Measurements from ENCODE around the gene SHQ1.
"Not testable (repeated sequence)": the region's sequence is repeated elsewhere in the genome, so short reads cannot be mapped to it uniquely, and the experiment has no call there.

SHQ1 gene

GRCh38 chr3:72803573-72803972 is 44.7 kb downstream of the SHQ1 start:
- no peak for FAIRE-seq
- no peak for DNase-seq (ENCODE audit: insufficient read length, low spot score)

GRCh38 chr3:72802001-72802400 is 46.2 kb downstream of the SHQ1 start:
- no peak for FAIRE-seq
- no peak for DNase-seq (ENCODE audit: insufficient read length, low spot score)

DNA sequence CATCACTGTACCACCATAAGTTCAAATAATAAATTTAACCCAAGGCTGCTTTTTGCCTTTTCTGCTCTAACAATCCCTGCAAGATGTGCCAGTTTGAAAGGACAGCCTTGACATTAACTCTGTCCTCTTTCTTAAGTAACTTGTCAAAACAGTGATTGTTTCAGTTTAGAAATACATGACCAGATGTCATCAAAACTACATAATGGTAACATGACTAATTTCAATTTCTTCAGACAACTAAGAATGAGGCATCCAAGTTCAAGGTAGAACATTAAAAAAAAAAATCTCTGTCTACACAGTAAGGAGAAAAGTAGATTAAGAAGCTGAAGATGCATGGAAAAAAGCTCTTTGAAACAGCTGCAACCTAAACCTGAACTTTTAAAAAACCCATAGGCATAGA is 47.4 kb downstream of the SHQ1 start:
- FAIRE-seq (peak; percentile 52), DNase-seq (ENCODE audit: insufficient read length, low spot score) (no peak)

DNA sequence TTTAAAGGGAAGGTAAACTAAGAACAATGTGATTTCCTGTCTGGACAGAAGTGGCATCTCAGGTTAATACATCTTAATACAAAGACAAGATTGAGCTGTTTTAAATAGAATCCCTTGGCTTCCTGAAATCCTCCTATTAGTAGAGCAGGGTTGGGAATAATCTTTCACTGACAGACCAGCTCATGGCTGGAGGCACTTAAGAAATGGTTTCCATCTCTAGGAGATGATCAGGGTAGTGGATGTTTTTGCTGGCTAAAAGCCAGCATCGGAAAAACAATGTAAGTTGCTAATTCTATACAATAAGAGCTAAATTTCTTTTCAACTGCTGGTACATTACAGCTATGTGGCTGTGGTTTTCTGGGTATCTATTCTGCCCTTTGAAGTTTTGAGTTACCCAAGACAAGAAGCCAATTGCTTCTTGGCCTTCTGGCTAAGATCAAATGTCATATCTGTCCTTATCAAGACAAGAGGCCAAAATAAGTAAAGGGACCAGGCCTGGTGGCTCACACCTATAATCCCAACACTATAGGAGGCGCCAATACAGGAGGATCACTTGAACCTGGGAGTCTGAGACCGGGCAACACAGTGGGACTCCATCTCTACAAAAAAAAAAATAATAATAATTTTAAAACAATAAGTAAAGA is 49.6 kb downstream of the SHQ1 start:
- FAIRE-seq (no peak), DNase-seq (ENCODE audit: insufficient read length, low spot score) (no peak)

- FAIRE-seq (no peak), DNase-seq (ENCODE audit: insufficient read length, low spot score) (no peak)
These were observed 50.3 kb downstream of the SHQ1 start for GRCh38 chr3:72797773-72798543.

GRCh38 chr3:72794079-72794478 is 54.2 kb downstream of the SHQ1 start:
- no peak for FAIRE-seq

DNA sequence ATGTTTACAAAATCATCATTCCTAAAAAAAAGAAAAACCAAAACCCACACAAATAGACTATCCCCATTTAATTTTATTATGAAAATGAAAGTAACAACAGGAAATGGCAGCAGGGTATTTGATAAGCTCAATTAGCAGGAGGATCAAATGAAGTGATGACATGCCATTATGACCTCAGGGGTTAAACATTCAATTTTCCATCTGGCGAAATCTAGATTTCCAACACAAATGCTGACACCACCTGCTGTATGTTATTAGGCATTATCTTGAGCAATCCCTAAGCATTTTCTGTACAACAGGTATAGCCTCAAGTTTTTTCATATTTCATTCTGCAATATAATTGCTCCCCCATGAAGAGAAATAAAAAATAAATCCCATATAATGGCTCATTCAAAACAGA is 57.1 kb downstream of the SHQ1 start:
- DNase-seq (ENCODE audit: insufficient read length, low spot score) (peak; percentile 3), FAIRE-seq (no peak)

More at GRCh38 chr3:72794079-72794478, 54.2 kb downstream of the SHQ1 start:
- DNase-seq (ENCODE audit: insufficient read length, low spot score): no peak

- no peak for FAIRE-seq
- no peak for DNase-seq (ENCODE audit: insufficient read length, low spot score)
These were observed 58.5 kb downstream of the SHQ1 start for GRCh38 chr3:72789786-72790185.

DNA sequence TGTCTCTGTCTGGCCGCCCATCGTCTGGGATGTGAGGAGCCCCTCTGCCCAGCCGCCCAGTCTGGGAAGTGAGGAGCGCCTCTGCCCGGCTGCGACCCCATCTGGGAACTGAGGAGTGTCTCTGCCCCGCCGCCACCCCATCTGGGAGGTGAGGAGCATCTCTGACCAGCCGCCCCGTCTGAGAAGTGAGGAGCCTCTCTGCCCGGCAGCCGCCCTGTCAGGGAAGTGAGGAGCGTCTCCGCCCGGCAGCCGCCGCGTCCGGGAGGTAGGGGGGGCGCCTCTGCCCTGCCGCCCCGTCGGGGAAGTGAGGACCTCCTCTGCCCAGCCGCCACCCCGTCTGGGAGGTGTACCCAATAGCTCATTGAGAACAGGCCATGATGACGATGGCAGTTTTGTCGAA is 60.0 kb downstream of the SHQ1 start:
- FAIRE-seq; DNase-seq (ENCODE audit: insufficient read length, low spot score): not testable (repeated sequence)

- FAIRE-seq: no peak
- no peak for DNase-seq (ENCODE audit: insufficient read length, low spot score)
These were observed 61.6 kb downstream of the SHQ1 start for GRCh38 chr3:72786668-72787067.

DNA sequence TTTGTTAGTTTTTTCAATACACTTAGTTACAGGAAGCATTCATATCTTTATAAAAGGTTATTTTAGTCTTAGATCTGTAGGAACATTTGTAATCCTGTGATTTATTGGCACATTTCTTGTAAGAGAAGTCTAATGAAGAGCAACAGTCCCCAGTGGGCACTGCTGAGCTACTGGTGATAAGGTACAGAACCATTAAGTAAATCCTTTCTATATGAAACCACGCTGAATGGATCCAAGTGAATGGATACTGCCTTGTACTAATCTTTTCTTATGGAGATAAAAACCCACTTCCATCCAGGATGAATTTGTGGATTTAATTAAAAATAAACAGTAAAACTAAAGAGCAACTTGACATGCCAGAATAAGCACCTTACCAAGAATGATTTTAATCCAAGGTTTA is 64.0 kb downstream of the SHQ1 start:
- FAIRE-seq (no peak), DNase-seq (ENCODE audit: insufficient read length, low spot score) (no peak)

DNA sequence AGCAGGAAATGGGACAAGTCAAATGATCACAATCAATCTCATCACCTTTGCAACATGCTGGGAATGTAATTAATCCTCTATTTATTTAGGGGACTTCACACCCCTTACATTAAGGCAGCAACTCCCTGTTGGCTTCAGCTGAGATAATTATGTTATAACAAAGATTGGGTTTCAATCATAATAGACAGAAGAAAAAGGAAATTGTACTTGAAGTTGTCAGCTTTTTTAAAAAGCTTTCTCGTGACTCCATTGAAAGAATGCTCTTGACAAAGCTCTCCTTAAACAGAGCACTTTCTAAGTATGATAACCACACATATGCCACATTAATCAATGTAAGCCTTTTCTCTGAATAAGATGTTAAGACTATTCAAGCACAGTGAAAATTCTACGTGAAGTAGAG is 65.7 kb downstream of the SHQ1 start:
- DNase-seq (ENCODE audit: insufficient read length, low spot score) (no peak), FAIRE-seq (no peak)

- no peak for DNase-seq (ENCODE audit: insufficient read length, low spot score)
- FAIRE-seq: no peak
These were observed 78.3 kb downstream of the SHQ1 start for GRCh38 chr3:72769758-72770540.

- FAIRE-seq: no peak
- no peak for DNase-seq (ENCODE audit: insufficient read length, low spot score)
These were observed 79.3 kb downstream of the SHQ1 start for GRCh38 chr3:72768936-72769335.

DNA sequence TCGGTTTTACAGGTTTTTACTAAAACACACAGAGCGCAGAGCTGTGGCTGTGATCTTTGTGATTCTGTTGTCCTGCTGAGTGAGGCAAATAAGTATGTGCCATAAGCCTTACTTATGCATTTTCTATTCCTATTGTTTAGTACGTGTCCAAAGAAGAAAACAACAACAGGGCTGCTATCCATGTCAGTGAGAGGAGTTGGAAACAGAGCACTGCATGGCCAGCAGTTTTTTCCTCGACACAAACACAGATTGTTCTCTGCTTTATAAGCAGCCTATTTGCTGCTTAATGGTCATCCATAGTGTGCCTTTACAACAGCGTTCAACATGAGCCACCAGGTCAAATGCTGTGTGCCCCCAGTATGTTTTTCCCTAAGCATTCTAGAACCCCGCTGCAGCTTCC is 79.8 kb downstream of the SHQ1 start:
- FAIRE-seq: no peak
- no peak for DNase-seq (ENCODE audit: insufficient read length, low spot score)

GRCh38 chr3:72768006-72768441 is 80.2 kb downstream of the SHQ1 start:
- FAIRE-seq (no peak), DNase-seq (ENCODE audit: insufficient read length, low spot score) (no peak)

DNA sequence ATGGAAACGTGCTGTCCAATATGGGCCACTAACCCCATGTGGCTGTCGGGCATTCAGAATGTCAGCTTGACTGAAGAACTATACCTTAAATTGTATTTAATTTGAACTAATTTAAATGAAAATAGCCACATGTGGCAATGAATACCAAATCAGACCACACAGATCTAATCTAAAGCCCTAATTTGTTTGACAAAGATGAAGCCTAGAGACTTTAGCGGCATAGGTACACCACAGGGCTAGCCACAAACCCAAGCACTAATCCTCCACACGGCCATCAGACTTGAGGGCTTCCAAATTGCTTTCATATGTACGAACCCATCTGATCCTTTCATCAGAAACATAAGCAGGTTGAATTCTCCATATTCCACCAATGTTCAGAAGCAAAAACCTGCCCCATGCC is 81.4 kb downstream of the SHQ1 start:
- FAIRE-seq: no peak

DNA sequence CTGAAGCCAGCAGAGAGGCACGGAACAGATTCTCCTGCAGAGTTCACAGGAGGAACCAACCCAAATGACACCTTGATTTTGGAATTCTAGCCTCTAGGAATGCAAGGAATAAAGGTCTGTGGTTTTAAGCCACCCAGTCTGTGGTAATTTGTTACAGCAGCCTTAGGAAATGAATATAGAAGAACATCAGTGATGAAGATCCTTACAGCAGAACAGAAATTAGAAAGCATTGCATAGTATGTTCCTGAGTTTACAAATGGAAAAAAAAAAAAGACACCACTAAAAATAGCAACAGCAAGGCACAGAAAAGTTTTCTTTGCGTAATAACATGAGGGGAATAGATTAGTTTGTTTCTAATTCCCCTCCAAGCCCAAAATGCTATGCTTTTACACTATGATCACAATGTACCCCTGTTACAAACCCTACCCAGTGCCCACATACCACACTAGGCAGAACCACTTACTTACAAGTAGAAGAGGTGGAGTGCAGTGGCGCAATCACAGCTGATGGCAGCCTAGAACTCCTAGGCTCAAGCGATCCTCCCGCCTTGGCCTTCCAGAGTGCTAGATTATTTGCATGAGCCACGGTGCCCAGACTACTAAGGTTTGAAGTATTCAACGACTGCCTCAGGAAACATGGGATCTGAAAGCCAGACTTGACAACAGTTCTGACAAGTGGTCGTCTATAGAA is 84.3 kb downstream of the SHQ1 start:
- DNase-seq (ENCODE audit: insufficient read length, low spot score): no peak
- FAIRE-seq: no peak

More for the DNA sequence above, 81.4 kb downstream of the SHQ1 start:
- DNase-seq (ENCODE audit: insufficient read length, low spot score): no peak

- no peak for FAIRE-seq
- DNase-seq (ENCODE audit: insufficient read length, low spot score): no peak
These were observed 86.8 kb downstream of the SHQ1 start for GRCh38 chr3:72761410-72761809.

DNA sequence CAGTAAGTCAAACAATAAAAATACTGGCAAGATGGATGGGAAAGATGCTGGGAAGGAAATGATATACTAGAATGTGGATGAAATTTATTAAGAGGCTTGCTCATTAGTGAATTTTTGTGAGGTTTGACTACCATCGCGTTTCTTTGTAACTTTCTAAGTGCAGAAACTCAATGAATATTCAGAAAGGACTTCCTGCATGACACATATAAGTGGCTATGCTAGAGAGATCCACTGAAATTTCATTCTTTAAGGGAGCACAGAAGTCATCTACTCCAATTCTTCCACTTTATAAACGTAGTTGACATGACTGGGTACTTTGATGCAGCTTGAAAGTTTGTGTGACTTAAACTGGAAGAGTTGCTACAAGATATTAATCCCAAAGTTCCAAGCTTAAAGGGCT is 88.0 kb downstream of the SHQ1 start:
- DNase-seq (ENCODE audit: insufficient read length, low spot score): no peak
- no peak for FAIRE-seq

DNA sequence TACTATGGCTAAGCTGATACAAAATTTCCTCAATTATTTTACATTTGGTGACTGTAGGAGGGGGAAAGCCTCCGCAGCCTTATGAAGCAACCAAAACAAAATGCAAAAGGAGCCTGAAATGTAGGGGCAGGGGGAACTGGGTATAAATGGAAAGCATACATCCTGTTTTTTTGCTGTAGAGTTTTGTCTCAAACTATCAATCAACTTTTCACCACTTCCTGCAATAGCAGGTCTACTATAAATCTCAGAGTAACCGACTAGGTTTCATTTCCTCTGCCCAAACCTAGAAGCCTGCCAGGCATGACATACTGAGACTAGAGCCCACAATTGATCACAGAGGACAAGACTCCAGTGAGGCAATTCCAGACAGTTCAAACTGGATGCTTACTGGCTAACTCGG is 91.3 kb downstream of the SHQ1 start:
- DNase-seq (ENCODE audit: insufficient read length, low spot score): no peak
- FAIRE-seq: no peak

Data from HTR-8/SVneo (cell line).